HCT116 (cell line): ENCODE results near the gene ID3. TPM values are rescaled to one million over a fixed set of nuclear protein-coding genes. Genes with fewer than 3 reads are reported as not detected.

Source experiments
- ATAC-seq: fragments of 200-7000 bp; cut with Tn5 transposase; 2 replicates; pipeline ENCODE4 v1.9.1; 2020; ENCODE audit warnings: mild to moderate bottlenecking, moderate library complexity
- BruUV-seq: library from RNA; stranded (reverse); fragments of 400-500 nt; replicated peaks from 2 replicates; lab custom pipeline; 2021; lab: Mats Ljungman, UMichigan
- CTCF ChIA-PET: fragments of 300-600 bp; sonication (Branson Sonifier 250); formaldehyde crosslinking; loops from one replicate; lab custom pipeline; 2021; ENCODE audit warnings: antibody characterized with exemption; lab: Charles Lee
- POLR2A ChIA-PET: fragments of 300-600, 350-600 bp; sonication (Branson Sonifier 250); formaldehyde crosslinking; loops from one replicate; lab custom pipeline; 2021; ENCODE audit warnings: antibody characterized with exemption; lab: Charles Lee
- RAD21 ChIA-PET, 2 experiments: fragments of 300-600 bp; sonication (Branson Sonifier 250); formaldehyde crosslinking; loops; one replicate each; lab custom pipeline; 2023; ENCODE audit warnings: low total read pairs in 2 of 2; ENCODE audit not compliant: uncharacterized antibody in 2 of 2, unreplicated experiment in 2 of 2, low non-redundant PET in 1 of 2; lab: Charles Lee
- DNase-seq: peaks from one replicate; pipeline ENCODE4 v3.0.0-alpha.2; 2010; ENCODE audit warnings: low read depth, low spot score
- H2AFZ ChIP-seq: fragments of 200-600 bp; shearing (Covaris generic), sonication (generic); 2 replicates; pipeline ENCODE4 v1.6.1; 2017; ENCODE audit warnings: low read depth, mixed run types, mixed read lengths, antibody characterized with exemption, low read length; ENCODE audit not compliant: poor library complexity, severe bottlenecking
- H3K27ac ChIP-seq: 2 replicates; pipeline ENCODE4 v1.5.1; 2012; ENCODE audit warnings: low read depth, low read length
- H3K27me3 ChIP-seq: fragments of 200-600 bp; sonication (generic); 2 replicates; pipeline ENCODE4 v1.6.1; 2016; ENCODE audit warnings: mixed run types, low read length, mixed read lengths; ENCODE audit not compliant: insufficient read depth
- H3K36me3 ChIP-seq, 2 experiments: fragments of 200-500 bp in 1 of 2; fragments of 200-600 bp in 1 of 2; sonication (Bioruptor generic) in 1 of 2; sonication (generic) in 1 of 2; 2 replicates each; pipeline versions ENCODE4 v1.5.1 to v1.6.1; 2014 to 2016; ENCODE audit warnings: low read length in 2 of 2, inconsistent platforms in 1 of 2, mixed read lengths in 1 of 2, mixed run types in 1 of 2; ENCODE audit not compliant: insufficient read depth in 2 of 2, control insufficient read depth in 1 of 2
- H3K4me1 ChIP-seq, 2 experiments: fragments of 200-600 bp in 1 of 2; sonication (generic) in 1 of 2; 2 replicates each; pipeline versions ENCODE4 v1.5.1 to v1.6.1; 2012 to 2017; ENCODE audit warnings: low read length in 2 of 2, inconsistent platforms in 1 of 2, mild to moderate bottlenecking in 1 of 2, mixed read lengths in 1 of 2, mixed run types in 1 of 2, moderate library complexity in 1 of 2; ENCODE audit not compliant: insufficient read depth in 2 of 2, control insufficient read depth in 1 of 2
- H3K4me2 ChIP-seq: fragments of 200-600 bp; sonication (generic); 2 replicates; pipeline ENCODE4 v1.6.1; 2017; ENCODE audit warnings: mixed run types, low read length, mixed read lengths
- H3K4me3 ChIP-seq, 2 experiments: fragments of 200-600 bp in 1 of 2; sonication (generic) in 1 of 2; replicated peaks in 1 of 2; 2 replicates each; pipeline ENCODE4 v1.5.1; 2011 to 2016; ENCODE audit warnings: low read length in 2 of 2, control low read depth in 1 of 2, low read depth in 1 of 2, mild to moderate bottlenecking in 1 of 2, mixed read lengths in 1 of 2, mixed run types in 1 of 2
- H3K79me2 ChIP-seq: fragments of 200-600 bp; sonication (generic); 2 replicates; pipeline ENCODE4 v1.6.1; 2017; ENCODE audit warnings: mild to moderate bottlenecking, mixed run types, low read length, moderate library complexity, mixed read lengths; ENCODE audit not compliant: insufficient read depth
- H3K9ac ChIP-seq: fragments of 200-600 bp; sonication (generic); 2 replicates; pipeline ENCODE4 v1.6.1; 2016; ENCODE audit warnings: low read length, mixed read lengths
- H3K9me2 ChIP-seq: fragments of 200-600 bp; sonication (generic), shearing (Covaris generic); 2 replicates; pipeline ENCODE4 v1.6.1; 2017; ENCODE audit warnings: mixed run types, mild to moderate bottlenecking, moderate library complexity; ENCODE audit not compliant: insufficient read depth
- H3K9me3 ChIP-seq, 2 experiments: fragments of 200-500 bp in 1 of 2; fragments of 200-600 bp in 1 of 2; sonication (Bioruptor generic) in 1 of 2; sonication (generic) in 1 of 2; 2 replicates each; pipeline ENCODE4 v1.6.1; 2014 to 2017; ENCODE audit warnings: low read length in 2 of 2, mixed read lengths in 2 of 2, inconsistent platforms in 1 of 2, low read depth in 1 of 2, mild to moderate bottlenecking in 1 of 2, mixed run types in 1 of 2, moderate library complexity in 1 of 2; ENCODE audit not compliant: control insufficient read depth in 1 of 2, insufficient read depth in 1 of 2
- H4K20me1 ChIP-seq: fragments of 200-600 bp; sonication (generic), shearing (Covaris generic); 2 replicates; pipeline ENCODE4 v1.6.1; 2017; ENCODE audit warnings: mixed run types, mild to moderate bottlenecking, moderate library complexity; ENCODE audit not compliant: insufficient read depth
- CEBPB ChIP-seq: IDR thresholded peaks from 2 replicates; pipeline ENCODE4 v1.6.1; 2012; ENCODE audit warnings: low read depth
- EGR1 ChIP-seq: IDR thresholded peaks from 2 replicates; pipeline ENCODE4 v1.6.1; 2012; ENCODE audit warnings: low read depth
- EZH2 ChIP-seq: fragments of 200-600 bp; sonication (generic); IDR thresholded peaks from 2 replicates; pipeline ENCODE4 v1.6.1; 2017; ENCODE audit warnings: antibody characterized with exemption, mixed run types
- EZH2phosphoT487 ChIP-seq: fragments of 200-600 bp; IDR thresholded peaks from 2 replicates; pipeline ENCODE4 v1.6.1; 2018; ENCODE audit warnings: antibody characterized with exemption, borderline replicate concordance
- FOSL1 ChIP-seq: IDR thresholded peaks from 2 replicates; pipeline ENCODE4 v1.6.1; 2012; ENCODE audit warnings: low read depth
- JUND ChIP-seq: IDR thresholded peaks from 2 replicates; pipeline ENCODE4 v1.6.1; 2012
- POLR2A ChIP-seq: IDR thresholded peaks from 2 replicates; pipeline ENCODE4 v1.7.0; 2011; ENCODE audit warnings: borderline replicate concordance; ENCODE audit not compliant: insufficient read depth, insufficient read length; ENCODE audit errors: extremely low read depth
- POLR2AphosphoS5 ChIP-seq: IDR thresholded peaks from 2 replicates; pipeline ENCODE4 v1.6.1; 2011; ENCODE audit warnings: mild to moderate bottlenecking, low read depth, low read length, moderate library complexity
- RAD21 ChIP-seq: IDR thresholded peaks from 2 replicates; pipeline ENCODE4 v1.6.1; 2012; ENCODE audit warnings: low read depth, mild to moderate bottlenecking
- SIN3A ChIP-seq: IDR thresholded peaks from 2 replicates; pipeline ENCODE4 v1.6.1; 2012; ENCODE audit warnings: low read depth
- SP1 ChIP-seq: IDR thresholded peaks from 2 replicates; pipeline ENCODE4 v1.6.1; 2012; ENCODE audit warnings: low read depth
- SRF ChIP-seq: IDR thresholded peaks from 2 replicates; pipeline ENCODE4 v1.6.1; 2012; ENCODE audit warnings: low read depth
- TCF7L2 ChIP-seq: IDR thresholded peaks from 2 replicates; pipeline ENCODE4 v1.7.0; 2011; ENCODE audit warnings: borderline replicate concordance, inconsistent platforms; ENCODE audit not compliant: insufficient read depth, insufficient read length; ENCODE audit errors: extremely low read depth
- YY1 ChIP-seq: IDR thresholded peaks from 2 replicates; pipeline ENCODE4 v1.6.1; 2011; ENCODE audit warnings: low read length, low read depth, moderate library complexity, mild to moderate bottlenecking; ENCODE audit not compliant: insufficient replicate concordance; ENCODE audit errors: extremely low read depth
- ZFX ChIP-seq: fragments of 450-650 bp; IDR thresholded peaks from 2 replicates; pipeline ENCODE4 v1.6.1; 2017
- intact Hi-C: fragments of 100-400 bp; cut with micrococcal nuclease; formaldehyde crosslinking; loops from 2 replicates; pipeline ENCODE4 v1.10.0; 2022
- total RNA-seq: library from RNA; stranded (reverse); gene quantifications from one replicate; pipeline ENCODE4 v1.2.1, GENCODE V29; 2021; ENCODE audit not compliant: unreplicated experiment
- TF ChIP-seq, protein P1 (sequence below): IDR thresholded peaks from 2 replicates; pipeline ENCODE4 v1.6.1; 2012
- TF ChIP-seq, protein P2 (sequence below), 3 experiments: fragments of 200-600 bp in 1 of 3; sonication (generic) in 1 of 3; IDR thresholded peaks in 2 of 3; conservative IDR thresholded peaks in 1 of 3; 2 replicates each; pipeline ENCODE4 v1.5.1; 2012 to 2017; ENCODE audit warnings: low read depth in 2 of 3, low read length in 2 of 3, antibody characterized with exemption in 1 of 3, borderline replicate concordance in 1 of 3, control low read depth in 1 of 3, mild to moderate bottlenecking in 1 of 3, mixed read lengths in 1 of 3, mixed run types in 1 of 3, moderate library complexity in 1 of 3; ENCODE audit not compliant: insufficient read depth in 1 of 3
- TF ChIP-seq, protein P3 (sequence below): IDR thresholded peaks from 2 replicates; pipeline ENCODE4 v1.6.1; 2011; ENCODE audit warnings: mild to moderate bottlenecking, low read length, moderate library complexity; ENCODE audit not compliant: insufficient replicate concordance; ENCODE audit errors: extremely low read depth
- TF ChIP-seq, protein P4 (sequence below): IDR thresholded peaks from 2 replicates; pipeline ENCODE4 v1.6.1; 2012

Gene ID3
- total RNA-seq, 1 experiment from 2014 or later, result 183 TPM

DNA sequence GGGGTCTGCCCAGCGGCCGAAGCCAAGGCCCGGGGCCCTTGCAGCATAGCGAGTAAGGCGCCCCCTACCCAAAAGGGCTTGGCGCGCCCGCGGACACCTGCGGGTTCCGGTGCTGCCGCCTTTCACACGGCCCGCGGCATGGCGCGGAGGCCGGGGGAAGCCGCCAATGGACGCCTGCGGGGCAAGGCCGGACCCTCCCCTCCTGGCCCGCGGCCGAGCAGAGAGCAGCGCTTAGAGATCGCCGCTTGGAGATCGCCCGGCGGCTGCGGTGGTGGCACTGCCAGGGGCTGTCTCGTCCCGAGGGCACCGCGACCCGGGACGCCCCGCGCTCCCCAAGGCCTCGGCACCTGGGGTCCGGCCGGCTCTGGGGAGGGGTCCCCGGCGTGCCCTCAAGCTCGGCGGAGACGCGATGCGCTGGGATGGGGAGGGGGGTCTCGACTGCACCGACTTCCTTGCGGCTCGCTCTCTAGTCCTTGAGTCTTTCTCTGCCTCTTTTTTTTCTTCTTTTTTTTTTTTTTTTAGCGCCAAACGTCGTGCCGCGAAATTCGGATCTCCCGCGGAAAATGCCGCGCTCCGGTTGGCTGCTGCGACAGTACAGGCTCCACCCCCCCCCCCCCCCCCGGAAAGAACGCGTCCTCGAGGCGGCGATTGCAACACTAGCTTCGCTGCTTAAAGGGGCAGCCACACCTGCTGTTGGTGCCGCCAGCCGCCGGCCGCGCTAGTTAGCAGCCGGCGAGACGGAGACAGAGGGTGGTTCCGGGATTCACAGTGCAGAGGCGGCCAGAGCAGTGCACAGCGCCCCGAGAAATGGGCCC is 28.3 kb downstream of the ID3 start, which contains the start of gene E2F2:
E2F2 (minus strand) TSS at position 487 of the 815 bp plus-strand sequence; CDS start at position 47, 440 bp downstream.
- POLR2A ChIA-PET, result interaction anchor here (0.6 to 1.7 kb wide), 12 partner anchors 11 to 280 kb away, joined by 3 to 4 read pairs (median 3); partner anchors contain the start of gene HNRNPR
- H3K4me1 ChIP-seq, result peaks cover 59 to 96% of the 10 kb centered on the region in 2 experiments

More for the DNA sequence above, 28.3 kb downstream of the ID3 start, which contains the start of gene E2F2:
- DNase-seq (peak; percentile 81), ATAC-seq (peak; percentile 54)
- Histone ChIP-seq H3K36me3 (peaks cover 0 to 5% of the 10 kb centered on the region in 2 experiments; a peak in 1 of 4 replicates), H3K9me3 (no peaks in the 10 kb centered on the region), H3K4me2 (peak within 1 kb of the TSS; percentile 97), H3K9me2 (no peaks in the 10 kb centered on the region), H3K4me3 (peak within 1 kb of the TSS; percentile 69 to 84), H4K20me1 (no peaks in the 10 kb centered on the region), H3K27me3 (no peaks in the 10 kb centered on the region)
- no TSS peak for BruUV-seq
- TF ChIP-seq YY1, result peak; percentile 7
- peak; percentile 60; the same call in 1 of the 2 replicates for TF ChIP-seq ZFX
- TF ChIP-seq EZH2, result no peak
- TF ChIP-seq, protein P1, sequence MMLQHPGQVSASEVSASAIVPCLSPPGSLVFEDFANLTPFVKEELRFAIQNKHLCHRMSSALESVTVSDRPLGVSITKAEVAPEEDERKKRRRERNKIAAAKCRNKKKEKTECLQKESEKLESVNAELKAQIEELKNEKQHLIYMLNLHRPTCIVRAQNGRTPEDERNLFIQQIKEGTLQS, result no peak
- no peak for TF ChIP-seq RAD21
- TF ChIP-seq, protein P2, sequence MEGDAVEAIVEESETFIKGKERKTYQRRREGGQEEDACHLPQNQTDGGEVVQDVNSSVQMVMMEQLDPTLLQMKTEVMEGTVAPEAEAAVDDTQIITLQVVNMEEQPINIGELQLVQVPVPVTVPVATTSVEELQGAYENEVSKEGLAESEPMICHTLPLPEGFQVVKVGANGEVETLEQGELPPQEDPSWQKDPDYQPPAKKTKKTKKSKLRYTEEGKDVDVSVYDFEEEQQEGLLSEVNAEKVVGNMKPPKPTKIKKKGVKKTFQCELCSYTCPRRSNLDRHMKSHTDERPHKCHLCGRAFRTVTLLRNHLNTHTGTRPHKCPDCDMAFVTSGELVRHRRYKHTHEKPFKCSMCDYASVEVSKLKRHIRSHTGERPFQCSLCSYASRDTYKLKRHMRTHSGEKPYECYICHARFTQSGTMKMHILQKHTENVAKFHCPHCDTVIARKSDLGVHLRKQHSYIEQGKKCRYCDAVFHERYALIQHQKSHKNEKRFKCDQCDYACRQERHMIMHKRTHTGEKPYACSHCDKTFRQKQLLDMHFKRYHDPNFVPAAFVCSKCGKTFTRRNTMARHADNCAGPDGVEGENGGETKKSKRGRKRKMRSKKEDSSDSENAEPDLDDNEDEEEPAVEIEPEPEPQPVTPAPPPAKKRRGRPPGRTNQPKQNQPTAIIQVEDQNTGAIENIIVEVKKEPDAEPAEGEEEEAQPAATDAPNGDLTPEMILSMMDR (IDR thresholded peaks at IDR 0.05 in 2 of 3, conservative IDR thresholded peaks at IDR 0.05 in 1 of 3; ENCODE audit: borderline replicate concordance in 1 of 3, insufficient read depth in 1 of 3, low read depth in 2 of 3, low read length in 2 of 3), result peak in 2 of 3 experiments; percentile 3 to 19; a peak in 1 of 6 replicates
- peak; percentile 83 for TF ChIP-seq SIN3A
- TF ChIP-seq SRF, result no peak
- TF ChIP-seq POLR2A, result peak; percentile 38
- TF ChIP-seq SP1, result peak; percentile 89
- TF ChIP-seq POLR2AphosphoS5, result peak; percentile 71
- TF ChIP-seq EZH2phosphoT487, result no peak
- TF ChIP-seq TCF7L2, result no peak
- TF ChIP-seq EGR1, result no peak
- TF ChIP-seq FOSL1, result no peak
- TF ChIP-seq, protein P3, sequence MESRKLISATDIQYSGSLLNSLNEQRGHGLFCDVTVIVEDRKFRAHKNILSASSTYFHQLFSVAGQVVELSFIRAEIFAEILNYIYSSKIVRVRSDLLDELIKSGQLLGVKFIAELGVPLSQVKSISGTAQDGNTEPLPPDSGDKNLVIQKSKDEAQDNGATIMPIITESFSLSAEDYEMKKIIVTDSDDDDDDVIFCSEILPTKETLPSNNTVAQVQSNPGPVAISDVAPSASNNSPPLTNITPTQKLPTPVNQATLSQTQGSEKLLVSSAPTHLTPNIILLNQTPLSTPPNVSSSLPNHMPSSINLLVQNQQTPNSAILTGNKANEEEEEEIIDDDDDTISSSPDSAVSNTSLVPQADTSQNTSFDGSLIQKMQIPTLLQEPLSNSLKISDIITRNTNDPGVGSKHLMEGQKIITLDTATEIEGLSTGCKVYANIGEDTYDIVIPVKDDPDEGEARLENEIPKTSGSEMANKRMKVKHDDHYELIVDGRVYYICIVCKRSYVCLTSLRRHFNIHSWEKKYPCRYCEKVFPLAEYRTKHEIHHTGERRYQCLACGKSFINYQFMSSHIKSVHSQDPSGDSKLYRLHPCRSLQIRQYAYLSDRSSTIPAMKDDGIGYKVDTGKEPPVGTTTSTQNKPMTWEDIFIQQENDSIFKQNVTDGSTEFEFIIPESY, result no peak
- TF ChIP-seq CEBPB, result peak; percentile 100
- no peak for TF ChIP-seq JUND
- TF ChIP-seq, protein P4, sequence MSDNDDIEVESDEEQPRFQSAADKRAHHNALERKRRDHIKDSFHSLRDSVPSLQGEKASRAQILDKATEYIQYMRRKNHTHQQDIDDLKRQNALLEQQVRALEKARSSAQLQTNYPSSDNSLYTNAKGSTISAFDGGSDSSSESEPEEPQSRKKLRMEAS, result peak; percentile 97
- TF ChIP-seq, all 23 proteins: peak for 9
- RAD21 ChIA-PET, result interaction anchor here (0.6 to 0.8 kb wide), 2 partner anchors 11 to 34 kb away, joined by 4 to 8 read pairs; no protein-coding TSS in a partner anchor
- Histone ChIP-seq H2AFZ (no peak within 1 kb of the TSS), H3K79me2 (peaks cover 38% of the 10 kb centered on the region), H3K27ac (peak within 1 kb of the TSS; percentile 80), H3K9ac (peak within 1 kb of the TSS; percentile 91)
- CTCF ChIA-PET, result interaction anchor here (0.6 to 5.3 kb wide), 5 partner anchors 9 to 347 kb away, joined by 3 to 48 read pairs (median 5); no protein-coding TSS in a partner anchor
- intact Hi-C loops, result loop anchor here (10.0 kb wide), 2 partner anchors 186 to 316 kb away; partner anchors contain the start of genes HNRNPR and HTR1D
